Neural progenitor cell (in vitro differentiated cells): ENCODE data around the gene TBPL1. TPM values are rescaled to one million over a fixed set of nuclear protein-coding genes. Genes with fewer than 3 reads are reported as not detected.

ENCODE experiments used
- DNase-seq: peaks from one replicate; pipeline ENCODE4 v3.0.0-alpha.2; 2016; ENCODE audit warnings: low spot score
- H2AFZ ChIP-seq: fragments of 200-600 bp; sonication (generic); replicated peaks from 2 replicates; pipeline ENCODE4 v1.6.1; 2016; ENCODE audit warnings: antibody characterized with exemption
- H3F3A ChIP-seq: fragments of 200-600 bp; sonication (generic); 2 replicates; pipeline ENCODE4 v1.6.1; 2016; ENCODE audit warnings: antibody characterized with exemption, low read depth
- H3K27ac ChIP-seq: fragments of 200-600 bp; sonication (generic); 2 replicates; pipeline ENCODE4 v1.5.1; 2016; ENCODE audit warnings: mild to moderate bottlenecking
- H3K27me3 ChIP-seq: fragments of 200-600 bp; sonication (generic); 2 replicates; pipeline ENCODE4 v1.6.1; 2016; ENCODE audit warnings: mild to moderate bottlenecking, moderate library complexity
- H3K36me3 ChIP-seq: fragments of 200-600 bp; sonication (generic); 2 replicates; pipeline ENCODE4 v1.5.1; 2016
- H3K4me1 ChIP-seq: fragments of 200-600 bp; sonication (generic); 2 replicates; pipeline ENCODE4 v1.6.1; 2016; ENCODE audit warnings: mixed run types
- H3K4me2 ChIP-seq: fragments of 200-600 bp; sonication (generic); 2 replicates; pipeline ENCODE4 v1.6.1; 2016
- H3K4me3 ChIP-seq: fragments of 200-600 bp; sonication (generic); 2 replicates; pipeline ENCODE4 v1.5.1; 2016
- H3K79me2 ChIP-seq: fragments of 200-600 bp; sonication (generic); 2 replicates; pipeline ENCODE4 v1.6.1; 2016; ENCODE audit warnings: low read depth
- H3K9ac ChIP-seq: fragments of 200-600 bp; sonication (generic); 2 replicates; pipeline ENCODE4 v1.6.1; 2016
- H3K9me3 ChIP-seq: fragments of 200-600 bp; sonication (generic); 2 replicates; pipeline ENCODE4 v1.5.1; 2016; ENCODE audit warnings: low read depth
- H4K20me1 ChIP-seq: fragments of 200-600 bp; sonication (generic); 2 replicates; pipeline ENCODE4 v1.6.1; 2016; ENCODE audit warnings: low read depth
- H3K27ac Mint-ChIP-seq: 3 replicates; pipeline ENCODE4 v1.8.0; 2021; ENCODE audit warnings: mixed read lengths
- H3K27me3 Mint-ChIP-seq: 2 replicates; pipeline ENCODE4 v1.8.0; 2022; ENCODE audit warnings: low read depth, mild to moderate bottlenecking, inconsistent platforms, moderate library complexity, mixed read lengths; ENCODE audit not compliant: insufficient read depth
- H3K36me3 Mint-ChIP-seq: 3 replicates; pipeline ENCODE4 v1.8.0; 2021; ENCODE audit warnings: mixed read lengths
- H3K4me1 Mint-ChIP-seq: 3 replicates; pipeline ENCODE4 v1.8.0; 2021; ENCODE audit warnings: mixed read lengths
- H3K4me3 Mint-ChIP-seq: 3 replicates; pipeline ENCODE4 v1.8.0; 2021; ENCODE audit warnings: mild to moderate bottlenecking, moderate library complexity, mixed read lengths
- H3K9me3 Mint-ChIP-seq: 3 replicates; pipeline ENCODE4 v1.8.0; 2020; ENCODE audit warnings: mixed read lengths
- CTCF ChIP-seq: fragments of 200-600 bp; sonication (generic); IDR thresholded peaks from 2 replicates; pipeline ENCODE4 v1.5.1; 2017; ENCODE audit warnings: antibody characterized with exemption, mild to moderate bottlenecking
- EZH2 ChIP-seq: fragments of 200-600 bp; sonication (generic); IDR thresholded peaks from 2 replicates; pipeline ENCODE4 v1.6.1; 2017; ENCODE audit warnings: antibody characterized with exemption, mild to moderate bottlenecking, moderate library complexity
- EZH2phosphoT487 ChIP-seq: fragments of 200-600 bp; sonication (generic); IDR thresholded peaks from 2 replicates; pipeline ENCODE4 v1.6.1; 2017; ENCODE audit warnings: antibody characterized with exemption
- total RNA-seq: library from RNA; depleted of rRNA; stranded (reverse); fragments of >200 nt; gene quantifications from 2 replicates; pipeline ENCODE4 v1.2.3, GENCODE V29; 2015; ENCODE audit warnings: low replicate concordance

The TBPL1 gene
- total RNA-seq, 1 donor from 2014 or later, result 125 TPM

GRCh38 chr6:134003542-134003951 lies 50.5 kb downstream of the TBPL1 start:
- Histone ChIP-seq H2AFZ (no peak overlapping the region), H3K4me3 (peak overlapping the region; percentile 4), H4K20me1 (no peaks in the 10 kb centered on the region), H3K27ac (peak overlapping the region; percentile 75), H3K9ac (no peak overlapping the region), H3F3A (peaks cover 30% of the 10 kb centered on the region), H3K79me2 (no peaks in the 10 kb centered on the region), H3K36me3 (no peaks in the 10 kb centered on the region), H3K4me1 (peaks cover 23% of the 10 kb centered on the region), H3K9me3 (no peaks in the 10 kb centered on the region), H3K4me2 (peak overlapping the region; percentile 45), H3K27me3 (no peaks in the 10 kb centered on the region)
- Mint-ChIP-seq H3K27me3 (peaks cover 3% of the 10 kb centered on the region), H3K36me3 (peaks cover 8% of the 10 kb centered on the region), H3K9me3 (no peaks in the 10 kb centered on the region), H3K4me3 (peak overlapping the region; percentile 12), H3K4me1 (peaks cover 17% of the 10 kb centered on the region), H3K27ac (peak overlapping the region; percentile 48)
- TF ChIP-seq CTCF (no peak), EZH2 (no peak), EZH2phosphoT487 (no peak)
- peak; percentile 65 for DNase-seq

- H3K9ac ChIP-seq, result no peak overlapping the region
- no peaks in the 10 kb centered on the region for H3K9me3 ChIP-seq
- peaks cover 23% of the 10 kb centered on the region for H3K4me1 ChIP-seq
- no peak overlapping the region for H2AFZ ChIP-seq
- TF ChIP-seq CTCF, result no peak
- no peak for TF ChIP-seq EZH2
- TF ChIP-seq EZH2phosphoT487, result no peak
- H3K27me3 Mint-ChIP-seq, result peaks cover 3% of the 10 kb centered on the region
- H3F3A ChIP-seq, result peaks cover 30% of the 10 kb centered on the region
- no peak overlapping the region for H3K4me2 ChIP-seq
- DNase-seq, result no peak
- H3K4me3 Mint-ChIP-seq, result no peak overlapping the region
- no peak overlapping the region for H3K4me3 ChIP-seq
- no peaks in the 10 kb centered on the region for H3K36me3 ChIP-seq
- no peaks in the 10 kb centered on the region for H3K79me2 ChIP-seq
- H3K27ac ChIP-seq, result no peak overlapping the region
- no peaks in the 10 kb centered on the region for H4K20me1 ChIP-seq
- no peak overlapping the region for H3K27ac Mint-ChIP-seq
- no peaks in the 10 kb centered on the region for H3K27me3 ChIP-seq
- H3K4me1 Mint-ChIP-seq, result peaks cover 17% of the 10 kb centered on the region
- peaks cover 6% of the 10 kb centered on the region for H3K36me3 Mint-ChIP-seq
- H3K9me3 Mint-ChIP-seq, result peaks cover under 1% of the 10 kb centered on the region
Observed at GRCh38 chr6:134004714-134005113, 51.7 kb downstream of the TBPL1 start.

GRCh38 chr6:134005800-134006199 lies 52.8 kb downstream of the TBPL1 start:
- TF ChIP-seq EZH2phosphoT487 (no peak), EZH2 (no peak), CTCF (no peak)
- peaks cover 9% of the 10 kb centered on the region for H3K36me3 Mint-ChIP-seq
- H3K79me2 ChIP-seq, result no peaks in the 10 kb centered on the region
- peaks cover 30% of the 10 kb centered on the region for H3F3A ChIP-seq
- peaks cover 17% of the 10 kb centered on the region for H3K4me1 Mint-ChIP-seq
- no peaks in the 10 kb centered on the region for H3K9me3 ChIP-seq
- no peak overlapping the region for H3K27ac ChIP-seq
- no peak for DNase-seq
- H3K9me3 Mint-ChIP-seq, result peaks cover 3% of the 10 kb centered on the region
- H3K36me3 ChIP-seq, result no peaks in the 10 kb centered on the region
- H2AFZ ChIP-seq, result no peak overlapping the region
- H3K4me1 ChIP-seq, result peaks cover 23% of the 10 kb centered on the region
- H3K27me3 ChIP-seq, result no peaks in the 10 kb centered on the region
- H3K27me3 Mint-ChIP-seq, result peaks cover 3% of the 10 kb centered on the region
- H3K4me3 ChIP-seq, result no peak overlapping the region
- no peak overlapping the region for H3K27ac Mint-ChIP-seq
- no peaks in the 10 kb centered on the region for H4K20me1 ChIP-seq
- no peak overlapping the region for H3K9ac ChIP-seq
- no peak overlapping the region for H3K4me2 ChIP-seq
- H3K4me3 Mint-ChIP-seq, result no peak overlapping the region
